IPS-18a (cell line): ENCODE results near the gene TNFAIP8L3.
"Not testable (repeated sequence)": the region's sequence is repeated elsewhere in the genome, so short reads cannot be mapped to it uniquely, and the experiment has no call there.

Source experiments
- H3K27ac ChIP-seq: one replicate; pipeline ENCODE4 v1.5.1; 2013; ENCODE audit warnings: low read length
- H3K27me3 ChIP-seq: one replicate; pipeline ENCODE4 v1.6.1; 2013; ENCODE audit warnings: mild to moderate bottlenecking, low read length; ENCODE audit not compliant: control insufficient read depth, insufficient read depth
- H3K36me3 ChIP-seq: one replicate; pipeline ENCODE4 v1.6.1; 2013; ENCODE audit warnings: low read depth, low read length; ENCODE audit not compliant: control insufficient read depth
- H3K4me1 ChIP-seq: one replicate; pipeline ENCODE4 v1.6.1; 2013; ENCODE audit warnings: low read depth, low read length; ENCODE audit not compliant: control insufficient read depth
- H3K4me3 ChIP-seq: one replicate; pipeline ENCODE4 v1.5.1; 2013; ENCODE audit warnings: low read length
- H3K9ac ChIP-seq: one replicate; pipeline ENCODE4 v1.6.1; 2013; ENCODE audit warnings: mild to moderate bottlenecking, low read length, moderate library complexity
- H3K9me3 ChIP-seq: one replicate; pipeline ENCODE4 v1.6.1; 2013; ENCODE audit warnings: low read depth, low read length; ENCODE audit not compliant: control insufficient read depth

Gene TNFAIP8L3

GRCh38 chr15:51131596-51132290 lies 37.0 kb upstream of the TNFAIP8L3 start:
- no peaks in the 10 kb centered on the region for H3K27me3 ChIP-seq
- H3K27ac ChIP-seq = no peak overlapping the region
- H3K4me1 ChIP-seq = no peaks in the 10 kb centered on the region
- no peak overlapping the region for H3K4me3 ChIP-seq
- H3K9me3 ChIP-seq = no peaks in the 10 kb centered on the region
- no peaks in the 10 kb centered on the region for H3K36me3 ChIP-seq
- H3K9ac ChIP-seq = no peak overlapping the region

- H3K4me1 ChIP-seq = no peaks in the 10 kb centered on the region
These were observed 35.6 kb upstream of the TNFAIP8L3 start for GRCh38 chr15:51130344-51130743.

GRCh38 chr15:51129535-51130188 lies 35.0 kb upstream of the TNFAIP8L3 start:
- Histone ChIP-seq H3K27ac (no peak overlapping the region), H3K4me3 (no peak overlapping the region), H3K9me3 (no peaks in the 10 kb centered on the region), H3K9ac (no peak overlapping the region), H3K36me3 (no peaks in the 10 kb centered on the region), H3K27me3 (no peaks in the 10 kb centered on the region), H3K4me1 (no peaks in the 10 kb centered on the region)

More at GRCh38 chr15:51130344-51130743, 35.6 kb upstream of the TNFAIP8L3 start:
- Histone ChIP-seq H3K27ac (no peak overlapping the region), H3K9me3 (no peaks in the 10 kb centered on the region), H3K4me3 (no peak overlapping the region), H3K27me3 (no peaks in the 10 kb centered on the region), H3K9ac (no peak overlapping the region), H3K36me3 (no peaks in the 10 kb centered on the region)

- Histone ChIP-seq H3K27me3 (no peaks in the 10 kb centered on the region), H3K9me3 (no peaks in the 10 kb centered on the region), H3K36me3 (no peaks in the 10 kb centered on the region), H3K9ac (no peak overlapping the region), H3K27ac (no peak overlapping the region), H3K4me3 (no peak overlapping the region), H3K4me1 (no peaks in the 10 kb centered on the region)
These were observed 34.0 kb upstream of the TNFAIP8L3 start for GRCh38 chr15:51128701-51129100.

- Histone ChIP-seq H3K36me3 (no peaks in the 10 kb centered on the region), H3K27ac (no peak overlapping the region), H3K4me1 (no peaks in the 10 kb centered on the region), H3K9ac (no peak overlapping the region), H3K4me3 (no peak overlapping the region), H3K9me3 (no peaks in the 10 kb centered on the region), H3K27me3 (no peaks in the 10 kb centered on the region)
These were observed 32.1 kb upstream of the TNFAIP8L3 start for GRCh38 chr15:51126842-51127241.

GRCh38 chr15:51123002-51123401 lies 28.3 kb upstream of the TNFAIP8L3 start:
- not testable (repeated sequence) for H3K9me3 ChIP-seq, H3K27ac ChIP-seq, H3K9ac ChIP-seq, H3K27me3 ChIP-seq, H3K4me3 ChIP-seq, H3K4me1 ChIP-seq, H3K36me3 ChIP-seq

- Histone ChIP-seq H3K4me3 (no peak overlapping the region), H3K9ac (no peak overlapping the region), H3K36me3 (no peaks in the 10 kb centered on the region), H3K4me1 (no peaks in the 10 kb centered on the region), H3K27me3 (no peaks in the 10 kb centered on the region), H3K27ac (no peak overlapping the region), H3K9me3 (no peaks in the 10 kb centered on the region)
These were observed 27.0 kb upstream of the TNFAIP8L3 start for GRCh38 chr15:51121631-51122225.

GRCh38 chr15:51121118-51121517 lies 26.4 kb upstream of the TNFAIP8L3 start:
- no peak overlapping the region for H3K4me3 ChIP-seq
- H3K36me3 ChIP-seq = no peaks in the 10 kb centered on the region
- H3K27ac ChIP-seq = no peak overlapping the region

GRCh38 chr15:51119120-51119519 lies 24.4 kb upstream of the TNFAIP8L3 start:
- no peak overlapping the region for H3K4me3 ChIP-seq
- no peaks in the 10 kb centered on the region for H3K9me3 ChIP-seq
- no peak overlapping the region for H3K9ac ChIP-seq
- no peaks in the 10 kb centered on the region for H3K36me3 ChIP-seq
- H3K27me3 ChIP-seq = no peaks in the 10 kb centered on the region
- H3K27ac ChIP-seq = no peak overlapping the region
- H3K4me1 ChIP-seq = no peaks in the 10 kb centered on the region

More at GRCh38 chr15:51121118-51121517, 26.4 kb upstream of the TNFAIP8L3 start:
- no peak overlapping the region for H3K9ac ChIP-seq
- no peaks in the 10 kb centered on the region for H3K9me3 ChIP-seq
- H3K27me3 ChIP-seq = no peaks in the 10 kb centered on the region
- H3K4me1 ChIP-seq = no peaks in the 10 kb centered on the region

GRCh38 chr15:51117270-51117669 lies 22.6 kb upstream of the TNFAIP8L3 start:
- H3K27ac ChIP-seq = no peak overlapping the region
- no peaks in the 10 kb centered on the region for H3K9me3 ChIP-seq
- no peaks in the 10 kb centered on the region for H3K36me3 ChIP-seq
- H3K9ac ChIP-seq = no peak overlapping the region
- no peaks in the 10 kb centered on the region for H3K27me3 ChIP-seq
- H3K4me3 ChIP-seq = no peak overlapping the region
- H3K4me1 ChIP-seq = peaks cover 2% of the 10 kb centered on the region

- no peak overlapping the region for H3K27ac ChIP-seq
- no peak overlapping the region for H3K9ac ChIP-seq
- no peaks in the 10 kb centered on the region for H3K9me3 ChIP-seq
- H3K4me3 ChIP-seq = no peak overlapping the region
- no peaks in the 10 kb centered on the region for H3K36me3 ChIP-seq
- H3K27me3 ChIP-seq = no peaks in the 10 kb centered on the region
- H3K4me1 ChIP-seq = peaks cover 5% of the 10 kb centered on the region
These were observed 19.9 kb upstream of the TNFAIP8L3 start for GRCh38 chr15:51114437-51115119.
